ENCODE measurements around the gene KRT74.

Gene KRT74

GRCh38 chr12:52573743-52574142, at the start of gene KRT74:
Gene KRT74 (minus strand): TSS chr12:52573843. CDS start chr12:52573777, 66 bp downstream.
- no peak for DNase-seq (ENCODE audit: low read depth, low spot score)

GRCh38 chr12:52622349-52622748, 48.7 kb upstream of the KRT74 start:
- DNase-seq (ENCODE audit: low read depth, low spot score) = no peak

GRCh38 chr12:52618866-52619265, 45.2 kb upstream of the KRT74 start:
- no peak for DNase-seq (ENCODE audit: low read depth, low spot score)

- DNase-seq (ENCODE audit: low read depth, low spot score) = no peak
Observed at GRCh38 chr12:52618216-52618615, 44.6 kb upstream of the KRT74 start, which contains the start of gene KRT73. Gene KRT73 (minus strand): TSS chr12:52618559. CDS start chr12:52618524, 35 bp downstream.

- DNase-seq (ENCODE audit: low read depth, low spot score) = no peak
Observed at GRCh38 chr12:52617403-52617785, 43.8 kb upstream of the KRT74 start.

GRCh38 chr12:52616680-52617402, 43.2 kb upstream of the KRT74 start:
- DNase-seq (ENCODE audit: low read depth, low spot score) = no peak

- DNase-seq (ENCODE audit: low read depth, low spot score) = no peak
Observed at GRCh38 chr12:52615912-52616311, 42.3 kb upstream of the KRT74 start.

- no peak for DNase-seq (ENCODE audit: low read depth, low spot score)
Observed at GRCh38 chr12:52615208-52615868, 41.7 kb upstream of the KRT74 start.

- DNase-seq (ENCODE audit: low read depth, low spot score) = no peak
Observed at GRCh38 chr12:52614381-52615207, 41.0 kb upstream of the KRT74 start.

GRCh38 chr12:52613384-52614030, 39.9 kb upstream of the KRT74 start:
- DNase-seq (ENCODE audit: low read depth, low spot score) = no peak

GRCh38 chr12:52612431-52613383, 39.1 kb upstream of the KRT74 start:
- DNase-seq (ENCODE audit: low read depth, low spot score) = no peak

GRCh38 chr12:52611080-52611468, 37.4 kb upstream of the KRT74 start:
- DNase-seq (ENCODE audit: low read depth, low spot score) = no peak

GRCh38 chr12:52608826-52609630, 35.4 kb upstream of the KRT74 start:
- DNase-seq (ENCODE audit: low read depth, low spot score) = no peak

- no peak for DNase-seq (ENCODE audit: low read depth, low spot score)
Observed at GRCh38 chr12:52608161-52608560, 34.5 kb upstream of the KRT74 start.

- no peak for DNase-seq (ENCODE audit: low read depth, low spot score)
Observed at GRCh38 chr12:52607314-52607713, 33.7 kb upstream of the KRT74 start.

- no peak for DNase-seq (ENCODE audit: low read depth, low spot score)
Observed at GRCh38 chr12:52606581-52607218, 33.1 kb upstream of the KRT74 start.

- no peak for DNase-seq (ENCODE audit: low read depth, low spot score)
Observed at GRCh38 chr12:52606096-52606495, 32.5 kb upstream of the KRT74 start.

GRCh38 chr12:52605542-52605941, 31.9 kb upstream of the KRT74 start:
- no peak for DNase-seq (ENCODE audit: low read depth, low spot score)

- DNase-seq (ENCODE audit: low read depth, low spot score) = no peak
Observed at GRCh38 chr12:52604859-52605258, 31.2 kb upstream of the KRT74 start.

All from astrocyte of the hippocampus (primary cell).